Aorta (tissue), 5 donors: ENCODE data around the gene BLOC1S5. TPM values are rescaled to one million over a fixed set of nuclear protein-coding genes. Genes with fewer than 3 reads are reported as not detected.

Source experiments
- ATAC-seq: fragments of 200-7000 bp; cut with Tn5 transposase; one replicate; pipeline ENCODE4 v1.9.1; 2022; ENCODE audit warnings: moderate library complexity; ENCODE audit not compliant: low FRiP score
- DNase-seq, 2 donors: peaks; one replicate each; pipeline ENCODE4 v3.0.0-alpha.2; 2020
- H3K27ac ChIP-seq, 2 donors: one replicate each; pipeline ENCODE4 v1.5.1; 2013; ENCODE audit warnings: low read length in 2 of 2, mild to moderate bottlenecking in 2 of 2, moderate library complexity in 2 of 2, control low read depth in 1 of 2, inconsistent platforms in 1 of 2, low read depth in 1 of 2
- H3K27me3 ChIP-seq, 2 donors: one replicate each; pipeline ENCODE4 v1.6.1; 2013; ENCODE audit warnings: control low read depth in 1 of 2, low read length in 1 of 2, mild to moderate bottlenecking in 1 of 2, moderate library complexity in 1 of 2; ENCODE audit not compliant: insufficient read depth in 2 of 2, control insufficient read depth in 1 of 2
- H3K36me3 ChIP-seq, 2 donors: one replicate each; pipeline ENCODE4 v1.6.1; 2013; ENCODE audit warnings: control low read depth in 1 of 2, low read length in 1 of 2, mild to moderate bottlenecking in 1 of 2; ENCODE audit not compliant: insufficient read depth in 2 of 2, control insufficient read depth in 1 of 2
- H3K4me1 ChIP-seq, 2 donors: one replicate each; pipeline ENCODE4 v1.6.1; 2013; ENCODE audit warnings: low read length in 2 of 2, control low read depth in 1 of 2, mild to moderate bottlenecking in 1 of 2, moderate library complexity in 1 of 2; ENCODE audit not compliant: insufficient read depth in 2 of 2, control insufficient read depth in 1 of 2
- H3K4me3 ChIP-seq, 2 donors: one replicate each; pipeline ENCODE4 v1.5.1; 2013; ENCODE audit warnings: low read length in 2 of 2, control low read depth in 1 of 2, mild to moderate bottlenecking in 1 of 2
- H3K9me3 ChIP-seq: one replicate; pipeline ENCODE4 v1.6.1; 2013; ENCODE audit warnings: mild to moderate bottlenecking, low read length; ENCODE audit not compliant: control insufficient read depth
- WGBS, 2 donors: extraction: QIAGEN DNeasy Blood & Tissue Kit; methylation state at CpG; one replicate each; pipeline ENCODE4 v1.1.7; 2013; 5-methylcytosine and 5-hydroxymethylcytosine counted together
- intact Hi-C, 2 donors: fragments of 100-400 bp; cut with DNase I; formaldehyde crosslinking; loops; one replicate each; pipeline versions ENCODE4 v1.14.2 to v1.15.0; 2022
- polyA plus RNA-seq, 2 donors: library from polyadenylated mRNA; stranded (reverse); fragments of 200-250 nt; gene quantifications; one replicate each; pipeline ENCODE4 v1.2.3, GENCODE V29; 2013
- total RNA-seq, 2 donors: library from RNA; stranded (reverse); fragmentation: NEBNext Ultra II Directional; extraction: Animal tissue kit (Norgen Biotek cat#: 25700); gene quantifications; one replicate each; pipeline ENCODE4 v1.2.1, GENCODE V29; 2021
- donor health status: healthy with polysubstance abuse.
- donor health status: Bipolar disorder and iron deficiency.
- donor health status: DM: no; HTN: no; CAD: no.
- donor health status: DM: no; HTN: no; CAD: no.
- donor health status: DM: yes; HTN: yes; CAD: no.

Gene BLOC1S5
- total and polyA plus RNA-seq, 4 donors, result 7.6 to 24.0 (median 9.7) TPM

- Histone ChIP-seq H3K9me3 (no peaks in the 10 kb centered on the region), H3K4me1 (peaks cover 2 to 10% of the 10 kb centered on the region in 2 donors), H3K27ac (peak overlapping the region in 1 of 2 donors; percentile 89), H3K27me3 (no peaks in the 10 kb centered on the region), H3K4me3 (no peak overlapping the region), H3K36me3 (no peaks in the 10 kb centered on the region)
- 5 to 26% methylated on average over 2 of the region's 2 CpGs for WGBS, 2 donors
- DNase-seq (peak in 1 of 2 donors; percentile 71), ATAC-seq (peak; percentile 64)
- intact Hi-C loops, result loop anchor here in 1 of 2 donors (5.0 kb wide), 1 partner anchor 97 kb away; no protein-coding TSS in a partner anchor
These were observed 20.9 kb upstream of the BLOC1S5 start for GRCh38 chr6:8085053-8085511.

DNA sequence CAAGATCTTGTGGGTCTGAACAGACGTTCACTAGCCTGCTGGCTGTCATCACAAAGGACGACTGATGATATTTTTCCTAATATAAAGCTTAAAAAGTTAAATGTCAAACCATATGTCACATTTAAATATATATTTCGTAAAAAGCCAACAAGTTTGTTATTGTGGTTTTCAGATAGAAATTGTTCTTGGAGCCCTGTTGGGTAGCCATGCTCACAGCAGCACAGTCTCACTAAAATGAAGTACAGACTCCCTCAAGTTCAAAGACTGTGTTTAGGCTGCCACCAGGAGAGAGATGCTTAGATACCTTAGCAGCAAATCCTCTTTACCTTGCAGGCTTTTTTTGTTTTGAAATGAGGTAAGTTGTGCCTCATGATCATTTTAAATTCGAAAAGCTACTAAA lies 20.4 kb upstream of the BLOC1S5 start:
- Histone ChIP-seq H3K4me3 (no peak overlapping the region), H3K4me1 (peaks cover 2 to 10% of the 10 kb centered on the region in 2 donors), H3K27ac (peak overlapping the region; percentile 75 to 82), H3K36me3 (no peaks in the 10 kb centered on the region), H3K27me3 (no peaks in the 10 kb centered on the region), H3K9me3 (no peaks in the 10 kb centered on the region)
- 27 to 63% methylated on average over 4 of the region's 4 CpGs for WGBS, 2 donors
- intact Hi-C loops, result no loop called here
- DNase-seq (no peak), ATAC-seq (no peak)

GRCh38 chr6:8082954-8083858 lies 19.0 kb upstream of the BLOC1S5 start:
- no peaks in the 10 kb centered on the region for H3K27me3 ChIP-seq
- intact Hi-C loops, result no loop called here
- no peak overlapping the region for H3K4me3 ChIP-seq
- DNase-seq (peak in 1 of 2 donors; percentile 65), ATAC-seq (peak; percentile 80)
- H3K36me3 ChIP-seq, result no peaks in the 10 kb centered on the region
- peak overlapping the region; percentile 83 to 95 for H3K27ac ChIP-seq
- H3K9me3 ChIP-seq, result no peaks in the 10 kb centered on the region
- H3K4me1 ChIP-seq, result peaks cover 2 to 10% of the 10 kb centered on the region in 2 donors
- WGBS, 2 donors, result 1 to 7% methylated on average over 11 of the region's 11 CpGs

DNA sequence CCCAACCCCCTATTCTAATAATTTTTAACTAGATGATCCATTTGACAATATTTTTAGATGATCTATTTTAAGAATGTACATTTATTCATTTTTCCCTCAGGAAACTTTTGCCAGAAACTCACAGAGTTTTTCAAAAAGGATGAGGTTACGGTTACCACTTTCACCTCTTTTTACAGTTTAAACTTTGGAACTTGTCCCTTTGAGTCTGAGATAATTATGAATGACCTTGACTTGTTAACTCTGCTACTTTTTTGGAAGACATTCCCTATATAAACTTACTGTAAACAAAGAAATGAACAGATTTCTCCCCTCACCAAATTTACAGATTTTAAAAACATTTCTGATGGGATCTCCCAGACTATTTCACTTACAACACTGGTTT lies 18.4 kb upstream of the BLOC1S5 start:
- no peaks in the 10 kb centered on the region for H3K9me3 ChIP-seq
- H3K27ac ChIP-seq, result peak overlapping the region; percentile 44 to 89
- ATAC-seq, result no peak
- H3K36me3 ChIP-seq, result no peaks in the 10 kb centered on the region
- 3 to 15% methylated on average over 1 of the region's 1 CpG for WGBS, 2 donors
- H3K27me3 ChIP-seq, result no peaks in the 10 kb centered on the region
- no peak for DNase-seq
- peaks cover under 1 to 10% of the 10 kb centered on the region in 2 donors for H3K4me1 ChIP-seq
- H3K4me3 ChIP-seq, result no peak overlapping the region
- intact Hi-C loops, result no loop called here

DNA sequence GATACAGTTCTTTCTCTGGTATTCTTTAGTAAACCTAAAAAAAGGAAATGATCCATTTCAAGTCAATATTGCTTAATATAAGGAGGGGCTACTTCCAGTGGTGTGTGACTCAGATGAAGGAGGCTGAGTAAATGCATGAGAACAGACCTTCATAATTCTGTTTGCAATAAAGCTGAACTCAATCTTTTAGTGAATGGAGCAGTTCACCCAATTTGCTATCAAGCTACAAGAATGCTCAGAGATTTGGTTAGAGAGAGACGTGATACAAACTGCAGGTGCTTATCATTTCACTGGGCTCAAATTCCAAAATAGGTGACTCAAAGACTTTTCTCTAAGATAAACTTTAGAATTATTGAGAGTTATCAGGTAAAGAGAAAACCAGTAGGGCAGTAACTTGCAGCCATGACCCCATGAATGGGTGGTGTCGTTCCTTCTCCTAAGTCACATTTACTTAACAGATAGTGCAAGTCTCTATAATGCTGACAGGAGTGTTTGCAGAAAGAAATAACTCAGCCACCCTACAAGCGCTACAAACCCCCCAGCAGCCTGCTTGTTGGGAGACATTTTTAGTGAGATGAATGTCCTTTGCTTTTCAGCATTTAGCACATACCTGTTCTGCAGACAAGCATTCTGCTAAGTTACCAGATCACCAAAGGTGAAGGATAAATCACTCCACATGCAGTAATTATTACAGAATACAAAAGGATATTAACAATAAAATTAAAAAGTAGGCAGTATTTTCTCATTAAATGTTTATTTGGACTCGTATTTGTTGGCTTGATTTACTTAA lies 16.4 kb upstream of the BLOC1S5 start:
- Histone ChIP-seq H3K4me3 (no peak overlapping the region), H3K9me3 (no peaks in the 10 kb centered on the region), H3K36me3 (no peaks in the 10 kb centered on the region), H3K27ac (no peak overlapping the region), H3K27me3 (no peaks in the 10 kb centered on the region), H3K4me1 (peaks cover 5 to 10% of the 10 kb centered on the region in 2 donors)
- DNase-seq (no peak), ATAC-seq (no peak)
- WGBS, 2 donors, result 68 to 90% methylated on average over 4 of the region's 4 CpGs
- intact Hi-C loops, result no loop called here

DNA sequence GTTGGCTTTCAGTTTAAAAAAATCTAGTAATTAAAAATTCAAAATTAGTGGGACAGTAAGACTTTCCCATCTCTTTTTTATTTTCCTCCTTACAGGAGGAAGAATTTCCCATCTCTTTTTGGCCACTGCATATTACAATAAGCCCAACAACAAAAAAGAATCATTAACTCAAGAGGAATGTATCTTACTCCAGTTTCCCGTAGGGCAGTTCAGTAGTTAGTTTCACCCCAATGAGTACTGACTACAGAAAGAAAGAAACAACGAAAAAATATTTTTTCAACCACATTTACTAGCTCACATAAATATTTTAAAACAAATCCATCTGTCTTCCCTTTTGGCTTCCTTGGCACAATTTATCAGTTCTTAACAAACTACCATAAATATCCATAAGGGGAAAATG lies 14.9 kb upstream of the BLOC1S5 start:
- 68 to 81% methylated on average over 2 of the region's 2 CpGs for WGBS, 2 donors

DNA sequence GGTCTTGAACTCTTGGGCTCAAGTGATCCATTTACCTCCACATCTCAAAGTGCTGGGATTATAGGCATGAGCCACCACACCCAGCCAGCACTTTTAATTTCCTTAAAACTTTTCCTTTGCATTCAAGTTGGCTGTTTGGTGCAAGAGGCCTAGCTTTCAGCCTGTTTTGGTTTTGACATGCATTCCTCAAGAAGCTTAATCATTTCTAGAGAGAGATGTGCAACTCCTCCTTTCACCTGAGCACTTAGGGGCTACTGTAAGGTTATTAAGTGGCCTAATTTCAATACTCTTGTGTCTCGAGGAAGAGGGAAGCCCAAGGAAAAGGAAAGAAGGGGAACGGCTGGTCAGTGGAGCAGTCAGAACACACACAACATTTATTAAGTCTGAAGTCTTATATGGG lies 13.8 kb upstream of the BLOC1S5 start:
- Histone ChIP-seq H3K4me3 (no peak overlapping the region), H3K27me3 (no peaks in the 10 kb centered on the region), H3K4me1 (peaks cover 6 to 11% of the 10 kb centered on the region in 2 donors), H3K27ac (no peak overlapping the region), H3K36me3 (no peaks in the 10 kb centered on the region), H3K9me3 (no peaks in the 10 kb centered on the region)
- 96 to 97% methylated on average over 2 of the region's 2 CpGs for WGBS, 2 donors
- DNase-seq (no peak), ATAC-seq (no peak)
- intact Hi-C loops, result no loop called here

More for the DNA sequence above, 14.9 kb upstream of the BLOC1S5 start:
- Histone ChIP-seq H3K36me3 (no peaks in the 10 kb centered on the region), H3K9me3 (no peaks in the 10 kb centered on the region), H3K4me1 (peaks cover 5 to 7% of the 10 kb centered on the region in 2 donors), H3K27me3 (no peaks in the 10 kb centered on the region), H3K27ac (no peak overlapping the region), H3K4me3 (no peak overlapping the region)
- ATAC-seq, result no peak
- intact Hi-C loops, result no loop called here
- no peak for DNase-seq

- WGBS, 2 donors, result 93 to 94% methylated on average over 3 of the region's 3 CpGs
- peaks cover 6 to 10% of the 10 kb centered on the region in 2 donors for H3K4me1 ChIP-seq
- DNase-seq, result no peak
- intact Hi-C loops, result no loop called here
- no peak overlapping the region for H3K4me3 ChIP-seq
- H3K36me3 ChIP-seq, result no peaks in the 10 kb centered on the region
- no peak overlapping the region for H3K27ac ChIP-seq
- no peaks in the 10 kb centered on the region for H3K9me3 ChIP-seq
- H3K27me3 ChIP-seq, result no peaks in the 10 kb centered on the region
- ATAC-seq, result no peak
These were observed 11.5 kb upstream of the BLOC1S5 start for GRCh38 chr6:8075704-8076103.
